ENCODE results near the gene HK1.
A peak's percentile ranks its signal among the peaks of the same experiment; 100 is the strongest.

HK1 gene

GRCh38 chr10:69352569-69353264, 74.4 kb downstream of the HK1 start:
- no peak for DNase-seq

DNA sequence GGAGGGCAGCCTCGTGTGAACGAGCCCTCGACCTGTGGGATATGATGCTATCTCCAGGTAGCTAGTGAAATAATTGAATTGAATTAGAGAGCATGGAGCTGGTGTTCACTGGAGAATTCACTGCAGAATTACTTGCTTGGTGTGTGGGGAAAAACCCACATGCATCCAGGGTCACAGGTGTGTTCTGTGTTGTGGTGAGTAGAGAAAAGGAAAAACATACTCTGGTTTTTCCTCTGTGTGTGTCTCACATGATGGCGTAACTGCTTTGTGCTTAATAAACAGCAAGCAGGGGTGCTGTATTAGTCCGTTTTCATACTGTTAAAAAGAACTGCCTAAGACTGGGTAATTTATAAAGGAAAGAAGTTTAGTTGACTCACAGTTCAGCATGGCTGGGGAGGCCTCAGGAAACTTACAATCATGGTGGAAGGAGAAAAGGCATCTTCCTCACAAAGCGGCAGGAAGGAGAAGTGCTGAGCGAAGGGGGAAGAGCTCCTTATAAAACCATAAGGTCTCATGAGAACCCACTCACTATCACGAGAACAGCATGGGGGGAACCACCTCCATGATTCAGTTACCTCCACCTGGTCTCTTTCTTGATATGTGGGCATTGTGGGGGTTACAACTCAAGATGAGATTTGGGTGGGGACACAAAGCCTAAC, 75.8 kb downstream of the HK1 start:
- DNase-seq = no peak

- DNase-seq = no peak
These were observed 77.9 kb downstream of the HK1 start for GRCh38 chr10:69356187-69356586.

GRCh38 chr10:69358148-69358795, 80.0 kb downstream of the HK1 start:
- no peak for DNase-seq

DNA sequence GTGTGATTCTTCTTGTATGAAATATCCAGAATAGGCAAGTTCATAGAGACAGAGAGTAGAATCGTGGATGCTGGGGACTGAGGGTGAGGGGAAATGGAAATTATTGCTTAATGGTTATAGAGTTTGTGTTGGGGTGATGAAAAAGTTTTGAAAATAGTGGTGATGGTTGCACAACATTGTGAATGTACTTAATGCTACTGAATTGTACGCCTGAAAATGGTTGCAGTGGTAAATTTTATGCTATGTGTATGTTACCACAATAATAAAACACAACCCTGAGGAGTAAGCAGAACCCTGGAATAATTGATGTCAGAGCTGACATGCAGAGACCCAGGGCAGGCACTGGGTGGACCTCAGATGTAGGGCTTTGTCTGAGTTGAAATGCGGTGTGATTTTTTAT, 80.9 kb downstream of the HK1 start:
- DNase-seq = no peak

GRCh38 chr10:69359594-69359993, 81.3 kb downstream of the HK1 start:
- DNase-seq = no peak

GRCh38 chr10:69360485-69361302, 82.4 kb downstream of the HK1 start:
- peak; percentile 32 for DNase-seq

GRCh38 chr10:69361303-69361614, 83.0 kb downstream of the HK1 start:
- DNase-seq = peak; percentile 44

- no peak for DNase-seq
These were observed 84.2 kb downstream of the HK1 start for GRCh38 chr10:69362471-69362954.

- no peak for DNase-seq
These were observed 85.4 kb downstream of the HK1 start for GRCh38 chr10:69363666-69364065.

DNA sequence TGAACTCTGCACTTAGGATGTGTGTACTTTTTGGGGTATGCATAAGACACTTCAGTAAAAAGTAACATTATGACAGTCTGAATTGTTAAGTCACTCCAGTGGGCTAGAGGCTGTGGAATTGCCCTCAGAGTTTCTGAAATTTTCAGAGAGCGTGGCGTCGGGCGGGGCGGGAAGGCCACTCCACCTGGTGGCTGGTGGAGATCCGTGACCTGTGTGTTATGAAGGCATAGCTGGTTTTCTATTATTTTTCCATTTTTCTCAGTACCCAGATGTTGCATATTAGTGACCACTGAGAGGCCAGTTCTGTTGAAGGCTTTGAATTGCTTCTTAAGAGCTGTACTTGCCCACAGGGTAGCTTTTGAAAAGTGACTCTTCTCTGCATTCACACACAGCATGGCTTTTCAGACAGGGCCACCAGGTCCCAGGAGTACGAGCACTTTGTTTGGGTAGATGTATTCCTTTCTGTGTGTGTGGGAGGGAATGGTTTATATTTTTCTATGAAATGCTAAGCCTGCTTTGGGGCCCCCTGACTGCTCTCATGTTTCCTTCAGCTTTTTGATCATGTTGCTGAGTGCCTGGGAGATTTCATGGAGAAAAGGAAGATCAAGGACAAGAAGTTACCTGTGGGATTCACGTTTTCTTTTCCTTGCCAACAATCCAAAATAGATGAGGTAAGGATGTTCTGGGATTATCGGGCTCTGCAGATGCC, 86.1 kb downstream of the HK1 start:
- DNase-seq = no peak

DNA sequence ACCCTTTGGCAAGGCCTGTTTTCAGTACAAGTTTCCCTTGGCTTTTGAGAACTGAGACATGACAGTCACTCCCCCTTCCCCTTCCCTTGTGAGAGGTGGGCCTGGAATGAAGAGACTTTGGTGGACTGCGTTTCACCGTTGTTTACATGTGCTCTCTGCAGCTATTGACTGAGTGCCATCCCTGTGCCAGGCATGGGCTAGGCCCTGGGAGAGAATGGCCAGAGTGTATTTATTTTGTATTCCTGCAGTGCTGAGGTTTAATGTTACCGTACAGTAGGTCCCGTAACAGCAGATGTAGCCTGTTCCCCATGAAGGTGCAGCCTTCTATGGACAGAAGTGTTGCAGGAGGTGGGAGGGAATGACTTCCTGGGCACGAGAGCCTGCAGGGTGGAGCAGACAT, 88.4 kb downstream of the HK1 start:
- DNase-seq = no peak

GRCh38 chr10:69367469-69367868, 89.2 kb downstream of the HK1 start:
- no peak for DNase-seq

GRCh38 chr10:69372126-69372980, 94.1 kb downstream of the HK1 start:
- DNase-seq = no peak

DNA sequence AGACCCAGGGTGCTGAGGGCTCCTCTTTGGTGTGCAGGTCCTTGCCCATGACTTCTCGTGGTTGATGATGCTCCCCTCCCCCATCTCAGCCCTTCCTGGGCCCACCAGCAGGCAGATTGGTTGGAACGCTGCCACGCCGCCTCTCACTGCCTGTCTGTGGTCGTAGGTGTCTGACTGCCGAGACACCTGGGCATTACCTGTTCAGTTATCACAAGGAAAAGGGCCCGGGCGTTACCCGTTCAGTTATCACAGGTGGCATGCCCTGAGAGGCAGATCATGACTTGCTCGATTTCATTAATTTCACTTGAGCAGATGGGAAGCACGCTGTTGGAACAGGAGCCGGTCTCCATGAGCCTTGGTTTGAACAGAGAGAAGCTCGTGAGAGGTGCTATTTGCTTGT, 95.9 kb downstream of the HK1 start:
- DNase-seq = no peak

DNA sequence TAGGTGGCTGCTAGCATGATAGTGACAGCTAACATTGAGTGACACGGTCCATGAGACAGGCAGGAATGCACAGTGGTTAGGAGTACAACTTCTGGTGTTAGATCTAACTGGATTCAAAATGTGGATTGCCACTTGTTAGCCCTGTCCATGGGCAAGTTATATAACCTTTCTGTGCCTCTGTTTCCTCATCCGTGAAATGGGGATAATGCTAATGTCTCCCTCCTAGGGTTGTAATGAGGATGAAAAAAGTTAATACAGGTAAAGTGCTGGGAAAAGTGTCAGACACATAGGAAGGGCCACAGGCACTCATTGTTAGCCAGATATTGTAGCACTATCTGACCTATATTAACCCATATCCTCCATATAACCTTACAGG, 96.6 kb downstream of the HK1 start:
- no peak for DNase-seq

DNA sequence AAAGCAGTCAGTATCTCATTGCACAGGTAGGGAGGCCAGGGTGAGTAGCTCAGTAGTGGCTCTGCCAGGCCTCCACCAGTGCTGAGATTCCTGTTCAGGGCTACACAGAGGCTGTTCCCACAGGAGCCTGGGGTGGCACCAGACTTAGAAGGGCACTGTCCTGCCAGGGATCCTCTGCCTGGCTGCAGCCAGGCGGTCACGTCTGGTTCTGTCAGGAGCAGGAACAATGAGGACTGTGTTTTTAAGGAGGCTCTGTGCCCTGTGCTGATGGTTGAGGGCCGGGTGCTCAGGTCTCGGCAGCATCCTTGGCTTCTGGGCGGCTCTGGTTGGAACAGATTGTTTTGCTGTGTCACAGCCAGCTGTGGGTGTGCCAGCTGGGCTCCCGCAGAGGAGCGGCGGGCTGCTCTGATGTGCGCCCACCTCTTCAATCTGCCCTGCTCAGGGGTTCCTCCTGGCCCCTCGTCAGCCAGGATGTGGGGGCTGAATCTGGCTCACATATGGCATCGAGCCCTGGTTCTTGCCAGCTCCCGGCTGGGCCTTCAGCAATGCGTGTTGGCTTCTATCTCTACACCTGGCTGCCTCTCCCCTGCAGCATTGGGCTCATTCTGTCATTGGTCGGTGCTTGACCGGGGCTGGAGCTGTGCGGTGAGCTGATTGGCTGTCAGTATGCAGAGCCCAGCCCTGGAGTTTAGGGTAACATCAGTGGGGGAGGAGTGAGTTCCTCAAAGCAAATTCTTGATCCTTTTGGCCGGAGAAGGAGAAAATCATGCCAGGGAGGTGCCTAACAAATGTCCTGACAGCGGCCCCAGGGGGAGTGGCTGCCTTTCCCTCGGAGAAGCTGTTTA, 97.2 kb downstream of the HK1 start:
- no peak for DNase-seq

DNA sequence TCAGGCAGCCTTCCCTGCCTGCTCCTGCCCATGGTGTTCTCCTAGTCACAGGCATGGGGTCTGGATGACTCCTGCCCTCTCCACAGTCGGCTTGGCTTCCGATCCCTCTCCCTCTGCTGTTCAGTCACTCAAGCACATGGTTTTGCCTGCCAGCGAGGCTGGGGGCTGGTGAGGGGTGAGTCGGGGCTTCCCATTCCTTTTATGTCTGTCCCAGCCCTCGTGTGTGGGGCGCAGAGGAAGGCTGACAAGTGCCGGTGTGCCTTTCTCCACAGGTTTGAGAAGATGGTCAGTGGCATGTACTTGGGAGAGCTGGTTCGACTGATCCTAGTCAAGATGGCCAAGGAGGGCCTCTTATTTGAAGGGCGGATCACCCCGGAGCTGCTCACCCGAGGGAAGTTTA, 98.4 kb downstream of the HK1 start:
- no peak for DNase-seq

DNA sequence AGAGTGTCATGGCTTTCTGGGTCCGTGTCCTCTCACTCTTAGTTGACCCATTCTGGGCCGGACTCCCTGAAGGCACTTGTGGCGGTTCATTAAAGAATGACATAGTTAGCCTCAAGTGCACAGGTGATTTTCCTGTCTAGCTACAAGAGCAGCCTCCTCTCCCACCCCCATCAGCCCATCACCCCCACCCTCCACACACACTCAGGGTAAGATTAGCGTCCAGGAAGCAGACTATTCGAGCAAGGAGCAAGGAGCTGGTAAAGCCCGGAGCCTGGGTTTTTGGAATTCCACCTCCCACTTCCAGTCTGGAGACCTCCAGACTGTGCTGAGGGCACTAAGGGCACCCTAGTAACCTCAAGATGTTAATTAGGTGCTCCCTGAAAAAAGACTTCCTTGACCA, 98.9 kb downstream of the HK1 start:
- DNase-seq = no peak

- DNase-seq = no peak
These were observed 99.6 kb downstream of the HK1 start for GRCh38 chr10:69377933-69378332.

- DNase-seq = no peak
These were observed 101.5 kb downstream of the HK1 start for GRCh38 chr10:69379800-69380199.
